Measurements from ENCODE around the gene STK32B.

GRCh38 chr4:5030927-5031326 is 20.4 kb upstream of the STK32B start:
- no peak for TF ChIP-seq POLR2A (IDR thresholded peaks at IDR 0.05)
- TF ChIP-seq, protein P1, sequence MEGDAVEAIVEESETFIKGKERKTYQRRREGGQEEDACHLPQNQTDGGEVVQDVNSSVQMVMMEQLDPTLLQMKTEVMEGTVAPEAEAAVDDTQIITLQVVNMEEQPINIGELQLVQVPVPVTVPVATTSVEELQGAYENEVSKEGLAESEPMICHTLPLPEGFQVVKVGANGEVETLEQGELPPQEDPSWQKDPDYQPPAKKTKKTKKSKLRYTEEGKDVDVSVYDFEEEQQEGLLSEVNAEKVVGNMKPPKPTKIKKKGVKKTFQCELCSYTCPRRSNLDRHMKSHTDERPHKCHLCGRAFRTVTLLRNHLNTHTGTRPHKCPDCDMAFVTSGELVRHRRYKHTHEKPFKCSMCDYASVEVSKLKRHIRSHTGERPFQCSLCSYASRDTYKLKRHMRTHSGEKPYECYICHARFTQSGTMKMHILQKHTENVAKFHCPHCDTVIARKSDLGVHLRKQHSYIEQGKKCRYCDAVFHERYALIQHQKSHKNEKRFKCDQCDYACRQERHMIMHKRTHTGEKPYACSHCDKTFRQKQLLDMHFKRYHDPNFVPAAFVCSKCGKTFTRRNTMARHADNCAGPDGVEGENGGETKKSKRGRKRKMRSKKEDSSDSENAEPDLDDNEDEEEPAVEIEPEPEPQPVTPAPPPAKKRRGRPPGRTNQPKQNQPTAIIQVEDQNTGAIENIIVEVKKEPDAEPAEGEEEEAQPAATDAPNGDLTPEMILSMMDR (IDR thresholded peaks at IDR 0.05): no peak
